Hematopoietic multipotent progenitor cell treated with erythropoietin and hydrocortisone succinate and interleukin-3 and kit ligand, for 4 days (in vitro differentiated cells): Measurements from ENCODE around the gene TFF2.
A peak's percentile ranks its signal among the peaks of the same experiment; 100 is the strongest.

Experiments
- DNase-seq: peaks from one replicate; pipeline ENCODE4 v3.0.0-alpha.2; 2015

The TFF2 gene

GRCh38 chr21:42343963-42344510 lies 6.8 kb downstream of the TFF2 start:
- DNase-seq, result no peak

GRCh38 chr21:42343556-42343955 lies 7.2 kb downstream of the TFF2 start:
- DNase-seq, result no peak

GRCh38 chr21:42343101-42343500 lies 7.7 kb downstream of the TFF2 start:
- no peak for DNase-seq

- no peak for DNase-seq
Observed at GRCh38 chr21:42341776-42342542, 8.8 kb downstream of the TFF2 start.

- DNase-seq, result no peak
Observed at GRCh38 chr21:42340187-42341050, 10.4 kb downstream of the TFF2 start.

GRCh38 chr21:42338729-42339715 lies 11.8 kb downstream of the TFF2 start:
- no peak for DNase-seq

GRCh38 chr21:42337830-42338728 lies 12.7 kb downstream of the TFF2 start:
- peak; percentile 85 for DNase-seq

- DNase-seq, result no peak
Observed at GRCh38 chr21:42337276-42337675, 13.5 kb downstream of the TFF2 start.

GRCh38 chr21:42336054-42336453 lies 14.7 kb downstream of the TFF2 start:
- no peak for DNase-seq

GRCh38 chr21:42332557-42333317 lies 18.1 kb downstream of the TFF2 start:
- no peak for DNase-seq

- no peak for DNase-seq
Observed at GRCh38 chr21:42331660-42332059, 19.1 kb downstream of the TFF2 start.

- no peak for DNase-seq
Observed at GRCh38 chr21:42330380-42331371, 20.1 kb downstream of the TFF2 start.

GRCh38 chr21:42324896-42325295 lies 25.9 kb downstream of the TFF2 start:
- no peak for DNase-seq

GRCh38 chr21:42321845-42322244 lies 28.9 kb downstream of the TFF2 start:
- no peak for DNase-seq

- no peak for DNase-seq
Observed at GRCh38 chr21:42321231-42321630, 29.6 kb downstream of the TFF2 start.

GRCh38 chr21:42320791-42321190 lies 30.0 kb downstream of the TFF2 start:
- DNase-seq, result no peak

GRCh38 chr21:42319851-42320572 lies 30.8 kb downstream of the TFF2 start:
- DNase-seq, result no peak

- DNase-seq, result peak; percentile 63
Observed at GRCh38 chr21:42319376-42319775, 31.4 kb downstream of the TFF2 start.
